Neural crest cell (in vitro differentiated cells): Measurements from ENCODE around the gene DNAH10. TPM values are rescaled to one million over a fixed set of nuclear protein-coding genes. Genes with fewer than 3 reads are reported as not detected.

ENCODE experiments used
- DNase-seq: peaks from one replicate; pipeline ENCODE4 v3.0.0; 2021; ENCODE audit warnings: low read depth, mixed read lengths, low spot score
- H3K27ac Mint-ChIP-seq: one replicate; pipeline ENCODE4 v1.8.0; 2021; ENCODE audit warnings: mild to moderate bottlenecking, mixed read lengths; ENCODE audit not compliant: unreplicated experiment
- H3K27me3 Mint-ChIP-seq: 2 replicates; pipeline ENCODE4 v1.8.0; 2021; ENCODE audit warnings: low read depth, mild to moderate bottlenecking, mixed read lengths
- H3K36me3 Mint-ChIP-seq: 2 replicates; pipeline ENCODE4 v1.8.0; 2021; ENCODE audit warnings: low read depth, mild to moderate bottlenecking, mixed read lengths
- H3K4me1 Mint-ChIP-seq: 2 replicates; pipeline ENCODE4 v1.8.0; 2021; ENCODE audit warnings: mixed read lengths
- H3K4me3 Mint-ChIP-seq: one replicate; pipeline ENCODE4 v1.8.0; 2021; ENCODE audit warnings: mild to moderate bottlenecking, mixed read lengths
- H3K9me3 Mint-ChIP-seq: 2 replicates; pipeline ENCODE4 v1.8.0; 2021; ENCODE audit warnings: mixed read lengths
- total RNA-seq: library from RNA; stranded (reverse); gene quantifications from 2 replicates; pipeline ENCODE4 v1.2.1, GENCODE V29; 2021
- TF ChIP-seq, protein P1 (sequence below): fragments of 200-600 bp; sonication (generic); conservative IDR thresholded peaks from 2 replicates; pipeline ENCODE4 v1.5.0; 2021; ENCODE audit warnings: antibody characterized with exemption, mild to moderate bottlenecking

DNAH10 gene
- total RNA-seq, 1 donor from 2014 or later: 1.1 TPM

GRCh38 chr12:123952037-123952436 is 189.9 kb downstream of the DNAH10 start:
- Mint-ChIP-seq H3K27me3 (peaks cover 3% of the 10 kb centered on the region), H3K9me3 (no peaks in the 10 kb centered on the region), H3K36me3 (peaks cover 4% of the 10 kb centered on the region), H3K4me1 (peaks cover 47% of the 10 kb centered on the region), H3K27ac (no peak overlapping the region), H3K4me3 (no peak overlapping the region)
- no peak for DNase-seq
- TF ChIP-seq, protein P1, sequence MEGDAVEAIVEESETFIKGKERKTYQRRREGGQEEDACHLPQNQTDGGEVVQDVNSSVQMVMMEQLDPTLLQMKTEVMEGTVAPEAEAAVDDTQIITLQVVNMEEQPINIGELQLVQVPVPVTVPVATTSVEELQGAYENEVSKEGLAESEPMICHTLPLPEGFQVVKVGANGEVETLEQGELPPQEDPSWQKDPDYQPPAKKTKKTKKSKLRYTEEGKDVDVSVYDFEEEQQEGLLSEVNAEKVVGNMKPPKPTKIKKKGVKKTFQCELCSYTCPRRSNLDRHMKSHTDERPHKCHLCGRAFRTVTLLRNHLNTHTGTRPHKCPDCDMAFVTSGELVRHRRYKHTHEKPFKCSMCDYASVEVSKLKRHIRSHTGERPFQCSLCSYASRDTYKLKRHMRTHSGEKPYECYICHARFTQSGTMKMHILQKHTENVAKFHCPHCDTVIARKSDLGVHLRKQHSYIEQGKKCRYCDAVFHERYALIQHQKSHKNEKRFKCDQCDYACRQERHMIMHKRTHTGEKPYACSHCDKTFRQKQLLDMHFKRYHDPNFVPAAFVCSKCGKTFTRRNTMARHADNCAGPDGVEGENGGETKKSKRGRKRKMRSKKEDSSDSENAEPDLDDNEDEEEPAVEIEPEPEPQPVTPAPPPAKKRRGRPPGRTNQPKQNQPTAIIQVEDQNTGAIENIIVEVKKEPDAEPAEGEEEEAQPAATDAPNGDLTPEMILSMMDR: no peak

GRCh38 chr12:123954647-123955350 is 192.7 kb downstream of the DNAH10 start:
- TF ChIP-seq, protein P1: no peak
- Mint-ChIP-seq H3K4me3 (no peak overlapping the region), H3K4me1 (peaks cover 23% of the 10 kb centered on the region), H3K27ac (no peak overlapping the region), H3K9me3 (no peaks in the 10 kb centered on the region), H3K36me3 (peaks cover 4% of the 10 kb centered on the region), H3K27me3 (peaks cover 3% of the 10 kb centered on the region)
- DNase-seq: no peak

DNA sequence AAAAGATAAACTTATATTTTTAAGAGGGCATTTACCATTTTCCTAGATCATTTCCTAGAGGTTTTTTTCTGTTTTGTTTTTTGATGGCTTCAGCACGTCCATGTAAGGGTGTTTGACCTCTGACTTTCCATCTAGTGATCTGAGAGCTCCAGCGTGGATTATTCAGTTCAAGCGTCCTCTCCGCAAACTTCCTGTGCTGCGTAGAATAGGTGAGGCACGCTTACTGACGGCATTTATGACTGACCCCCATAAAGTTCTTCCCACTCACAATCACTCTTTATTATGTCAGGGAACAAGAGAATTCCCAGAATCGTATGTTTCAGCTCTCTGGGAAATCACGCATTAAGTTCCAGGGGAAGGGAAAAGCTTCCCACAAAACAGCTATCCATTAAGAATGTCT is 194.1 kb downstream of the DNAH10 start:
- no peaks in the 10 kb centered on the region for H3K9me3 Mint-ChIP-seq
- peaks cover 4% of the 10 kb centered on the region for H3K27me3 Mint-ChIP-seq
- no peak overlapping the region for H3K4me3 Mint-ChIP-seq
- no peak for DNase-seq
- H3K4me1 Mint-ChIP-seq: peaks cover 19% of the 10 kb centered on the region
- TF ChIP-seq, protein P1: no peak
- no peak overlapping the region for H3K27ac Mint-ChIP-seq
- peaks cover 4% of the 10 kb centered on the region for H3K36me3 Mint-ChIP-seq

- H3K4me3 Mint-ChIP-seq: no peak overlapping the region
- H3K27me3 Mint-ChIP-seq: peaks cover 4% of the 10 kb centered on the region
- no peaks in the 10 kb centered on the region for H3K9me3 Mint-ChIP-seq
- H3K27ac Mint-ChIP-seq: no peak overlapping the region
- H3K4me1 Mint-ChIP-seq: peaks cover 16% of the 10 kb centered on the region
- TF ChIP-seq, protein P1: no peak
- peaks cover 4% of the 10 kb centered on the region for H3K36me3 Mint-ChIP-seq
- DNase-seq: no peak
These were observed 195.1 kb downstream of the DNAH10 start for GRCh38 chr12:123957196-123957595.

- no peak overlapping the region for H3K4me3 Mint-ChIP-seq
- H3K36me3 Mint-ChIP-seq: peaks cover 4% of the 10 kb centered on the region
- DNase-seq: no peak
- H3K9me3 Mint-ChIP-seq: no peaks in the 10 kb centered on the region
- H3K27ac Mint-ChIP-seq: no peak overlapping the region
- peaks cover 24% of the 10 kb centered on the region for H3K4me1 Mint-ChIP-seq
- TF ChIP-seq, protein P1: no peak
- H3K27me3 Mint-ChIP-seq: peaks cover 7% of the 10 kb centered on the region
These were observed 196.4 kb downstream of the DNAH10 start for GRCh38 chr12:123958462-123958861.
